Measurements from ENCODE around the gene DLX4. TPM values are rescaled to one million over a fixed set of nuclear protein-coding genes. Genes with fewer than 3 reads are reported as not detected.

Gene DLX4
- total and polyA plus RNA-seq, 2 donors (not counting 1 experiment from before 2014, with no cell fraction given): 0.17 to 0.88 TPM

DNA sequence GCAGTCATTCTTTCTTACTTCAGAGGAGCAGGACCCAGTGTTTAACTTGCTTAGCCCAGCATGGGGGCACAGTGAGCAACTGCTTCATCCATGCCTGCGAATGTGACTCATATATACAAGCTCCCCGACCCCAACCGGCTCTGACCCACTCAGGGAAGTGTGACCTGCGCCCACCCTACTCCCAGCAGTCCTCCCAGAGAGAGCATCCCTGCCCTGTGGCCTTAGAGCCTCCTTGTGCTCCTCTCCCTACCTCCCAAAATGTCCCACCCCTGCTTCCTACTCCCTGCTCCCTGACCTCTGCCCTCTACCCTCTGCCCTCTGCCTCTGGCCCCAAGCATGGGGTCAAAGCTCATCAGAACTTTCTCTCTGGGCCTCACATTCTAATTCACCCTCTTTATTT lies 46.9 kb upstream of the DLX4 start:
- Mint-ChIP-seq H3K27me3 (peaks cover 29% of the 10 kb centered on the region), H3K9me3 (ENCODE audit: insufficient read depth) (no peaks in the 10 kb centered on the region), H3K27ac (no peak overlapping the region), H3K4me3 (no peak overlapping the region), H3K4me1 (no peaks in the 10 kb centered on the region)
- POLR2A ChIA-PET: no interaction called here
- Histone ChIP-seq H3K9me3 (ENCODE audit: control extremely low read depth in 1 of 3, control insufficient read depth in 2 of 3, insufficient read depth in 1 of 3, low read length in 2 of 3) (no peaks in the 10 kb centered on the region), H3K27me3 (replicated peaks in 1 of 4; ENCODE audit: control extremely low read depth in 1 of 4, control insufficient read depth in 3 of 4, insufficient read depth in 4 of 4, low read length in 3 of 4) (peaks cover 0 to 12% (median 0%) of the 10 kb centered on the region in 4 experiments), H3K9ac (ENCODE audit: low read length) (no peak overlapping the region), H3K4me3 (ENCODE audit: control extremely low read depth in 1 of 5, extremely low read depth in 1 of 5, insufficient read depth in 1 of 5, low read depth in 2 of 5, low read length in 4 of 5) (no peak overlapping the region), H3K27ac (ENCODE audit: low read length in 2 of 2) (no peak overlapping the region), H3K36me3 (replicated peaks in 1 of 2; ENCODE audit: control extremely low read depth in 1 of 2, control insufficient read depth in 1 of 2, extremely low read depth in 1 of 2, insufficient read depth in 2 of 2, low read length in 1 of 2) (no peaks in the 10 kb centered on the region), H3K4me1 (ENCODE audit: control insufficient read depth in 2 of 2, insufficient read depth in 2 of 2, low read length in 2 of 2) (no peaks in the 10 kb centered on the region), H3K79me2 (ENCODE audit: control insufficient read depth, insufficient read depth, low read length) (no peaks in the 10 kb centered on the region), H4K20me1 (ENCODE audit: control insufficient read depth, insufficient read depth, low read length, poor library complexity, severe bottlenecking) (no peaks in the 10 kb centered on the region), H3K4me2 (replicated peaks; ENCODE audit: low read depth, low read length, poor library complexity, severe bottlenecking) (no peak overlapping the region), H2AFZ (ENCODE audit: insufficient read depth, low read depth, low read length, poor library complexity, severe bottlenecking) (no peak overlapping the region)
- 81% methylated on average over 4 of the region's 4 CpGs for WGBS (ENCODE audit: insufficient coverage)
- TF ChIP-seq EZH2 (IDR thresholded peaks at IDR 0.05; ENCODE audit: borderline replicate concordance, insufficient read depth, low read depth, low read length, poor library complexity, severe bottlenecking): no peak
- TF ChIP-seq, protein P1, sequence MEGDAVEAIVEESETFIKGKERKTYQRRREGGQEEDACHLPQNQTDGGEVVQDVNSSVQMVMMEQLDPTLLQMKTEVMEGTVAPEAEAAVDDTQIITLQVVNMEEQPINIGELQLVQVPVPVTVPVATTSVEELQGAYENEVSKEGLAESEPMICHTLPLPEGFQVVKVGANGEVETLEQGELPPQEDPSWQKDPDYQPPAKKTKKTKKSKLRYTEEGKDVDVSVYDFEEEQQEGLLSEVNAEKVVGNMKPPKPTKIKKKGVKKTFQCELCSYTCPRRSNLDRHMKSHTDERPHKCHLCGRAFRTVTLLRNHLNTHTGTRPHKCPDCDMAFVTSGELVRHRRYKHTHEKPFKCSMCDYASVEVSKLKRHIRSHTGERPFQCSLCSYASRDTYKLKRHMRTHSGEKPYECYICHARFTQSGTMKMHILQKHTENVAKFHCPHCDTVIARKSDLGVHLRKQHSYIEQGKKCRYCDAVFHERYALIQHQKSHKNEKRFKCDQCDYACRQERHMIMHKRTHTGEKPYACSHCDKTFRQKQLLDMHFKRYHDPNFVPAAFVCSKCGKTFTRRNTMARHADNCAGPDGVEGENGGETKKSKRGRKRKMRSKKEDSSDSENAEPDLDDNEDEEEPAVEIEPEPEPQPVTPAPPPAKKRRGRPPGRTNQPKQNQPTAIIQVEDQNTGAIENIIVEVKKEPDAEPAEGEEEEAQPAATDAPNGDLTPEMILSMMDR (IDR thresholded peaks at IDR 0.05): no peak
- DNase-seq (no peak), ATAC-seq (ENCODE audit: low read depth) (no peak)
- intact Hi-C loops (cut with micrococcal nuclease): no loop called here
- CTCF ChIA-PET: no interaction called here

DNA sequence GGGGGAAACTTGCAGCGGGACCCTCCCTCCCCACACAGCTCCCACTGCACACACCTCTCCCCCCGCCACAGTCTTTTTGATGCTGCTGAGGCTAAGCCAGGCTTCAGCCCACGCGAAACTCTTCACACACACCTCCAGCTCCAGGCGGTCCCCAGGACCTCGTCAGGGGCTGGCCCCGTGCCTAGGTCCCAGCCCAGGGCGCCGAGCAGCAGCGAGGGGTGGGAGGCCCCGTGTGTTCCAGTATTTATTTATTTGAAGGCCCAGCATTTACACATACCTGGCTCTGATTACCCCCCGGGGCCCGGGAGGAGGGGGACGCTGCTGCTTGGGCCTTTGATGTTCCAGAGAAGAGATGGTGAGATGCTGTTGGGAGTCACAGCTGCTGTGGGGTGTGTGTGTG lies 44.9 kb upstream of the DLX4 start:
- POLR2A ChIA-PET: no interaction called here
- CTCF ChIA-PET: no interaction called here
- no peaks in the 10 kb centered on the region for H3K36me3 ChIP-seq (replicated peaks in 1 of 2; ENCODE audit: control extremely low read depth in 1 of 2, control insufficient read depth in 1 of 2, extremely low read depth in 1 of 2, insufficient read depth in 2 of 2, low read length in 1 of 2)
- no peak overlapping the region for H3K4me3 Mint-ChIP-seq
- no peaks in the 10 kb centered on the region for H3K9me3 Mint-ChIP-seq (ENCODE audit: insufficient read depth)
- no peak overlapping the region for H3K9ac ChIP-seq (ENCODE audit: low read length)
- H4K20me1 ChIP-seq (ENCODE audit: control insufficient read depth, insufficient read depth, low read length, poor library complexity, severe bottlenecking): no peaks in the 10 kb centered on the region
- no peak overlapping the region for H3K27ac Mint-ChIP-seq
- no peak overlapping the region for H3K4me2 ChIP-seq (replicated peaks; ENCODE audit: low read depth, low read length, poor library complexity, severe bottlenecking)
- 84% methylated on average over 10 of the region's 14 CpGs for WGBS (ENCODE audit: insufficient coverage)
- DNase-seq (no peak), ATAC-seq (ENCODE audit: low read depth) (no peak)
- H3K27ac ChIP-seq (ENCODE audit: low read length in 2 of 2): no peak overlapping the region
- no peaks in the 10 kb centered on the region for H3K4me1 Mint-ChIP-seq
- intact Hi-C loops (cut with micrococcal nuclease): no loop called here
- no peaks in the 10 kb centered on the region for H3K79me2 ChIP-seq (ENCODE audit: control insufficient read depth, insufficient read depth, low read length)
- no peaks in the 10 kb centered on the region for H3K4me1 ChIP-seq (ENCODE audit: control insufficient read depth in 2 of 2, insufficient read depth in 2 of 2, low read length in 2 of 2)
- no peak overlapping the region for H2AFZ ChIP-seq (ENCODE audit: insufficient read depth, low read depth, low read length, poor library complexity, severe bottlenecking)
- H3K27me3 Mint-ChIP-seq: peaks cover 37% of the 10 kb centered on the region
- TF ChIP-seq EZH2 (IDR thresholded peaks at IDR 0.05; ENCODE audit: borderline replicate concordance, insufficient read depth, low read depth, low read length, poor library complexity, severe bottlenecking): no peak
- TF ChIP-seq, protein P1 (IDR thresholded peaks at IDR 0.05): no peak
- H3K4me3 ChIP-seq (ENCODE audit: control extremely low read depth in 1 of 5, extremely low read depth in 1 of 5, insufficient read depth in 1 of 5, low read depth in 2 of 5, low read length in 4 of 5): no peak overlapping the region
- H3K9me3 ChIP-seq (ENCODE audit: control extremely low read depth in 1 of 3, control insufficient read depth in 2 of 3, insufficient read depth in 1 of 3, low read length in 2 of 3): no peaks in the 10 kb centered on the region
- H3K27me3 ChIP-seq (replicated peaks in 1 of 4; ENCODE audit: control extremely low read depth in 1 of 4, control insufficient read depth in 3 of 4, insufficient read depth in 4 of 4, low read length in 3 of 4): peaks cover 0 to 12% (median 0%) of the 10 kb centered on the region in 4 experiments
